Measurements from ENCODE around the gene ICOS. TPM values are rescaled to one million over a fixed set of nuclear protein-coding genes. Genes with fewer than 3 reads are reported as not detected.

ICOS gene
- polyA plus RNA-seq, 1 donor from 2014 or later = not detected

DNA sequence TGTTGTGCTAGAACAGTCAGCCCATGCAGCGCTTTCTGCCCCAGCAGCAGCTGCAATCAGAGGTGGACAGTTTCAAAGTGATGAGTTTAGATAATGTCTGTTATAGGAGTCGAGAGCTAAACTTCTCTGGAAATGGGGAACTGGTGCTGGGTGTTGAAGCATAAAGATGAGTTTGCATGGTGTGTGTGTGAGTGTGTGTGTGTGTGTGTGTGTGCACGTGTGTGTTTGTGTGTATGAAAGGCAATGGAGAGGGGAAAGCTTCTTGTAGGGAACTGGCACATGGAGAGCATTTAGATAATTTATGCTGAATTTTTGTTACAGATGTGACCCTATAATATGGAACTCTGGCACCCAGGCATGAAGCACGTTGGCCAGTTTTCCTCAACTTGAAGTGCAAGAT is 22.7 kb downstream of the ICOS start:
- Histone ChIP-seq H2AFZ (ENCODE audit: low read depth, low read length) (no peak overlapping the region), H3K27ac (ENCODE audit: low read length) (no peak overlapping the region), H4K20me1 (ENCODE audit: insufficient read depth) (no peaks in the 10 kb centered on the region), H3K27me3 (ENCODE audit: insufficient read depth, low read depth, low read length) (no peaks in the 10 kb centered on the region), H3K4me3 (ENCODE audit: low read length) (no peak overlapping the region), H3K4me2 (ENCODE audit: low read length) (no peak overlapping the region), H3K36me3 (ENCODE audit: insufficient read depth, low read length) (no peaks in the 10 kb centered on the region), H3K9me2 (ENCODE audit: insufficient read depth, low read length) (no peaks in the 10 kb centered on the region), H3K9ac (ENCODE audit: low read length) (no peak overlapping the region), H3K79me2 (replicated peaks; ENCODE audit: insufficient read depth, low read length) (no peaks in the 10 kb centered on the region), H3K9me3 (ENCODE audit: low read length) (no peaks in the 10 kb centered on the region), H3F3A (ENCODE audit: insufficient read depth, low read length, poor library complexity, severe bottlenecking) (no peaks in the 10 kb centered on the region)
- TF ChIP-seq, protein P1, sequence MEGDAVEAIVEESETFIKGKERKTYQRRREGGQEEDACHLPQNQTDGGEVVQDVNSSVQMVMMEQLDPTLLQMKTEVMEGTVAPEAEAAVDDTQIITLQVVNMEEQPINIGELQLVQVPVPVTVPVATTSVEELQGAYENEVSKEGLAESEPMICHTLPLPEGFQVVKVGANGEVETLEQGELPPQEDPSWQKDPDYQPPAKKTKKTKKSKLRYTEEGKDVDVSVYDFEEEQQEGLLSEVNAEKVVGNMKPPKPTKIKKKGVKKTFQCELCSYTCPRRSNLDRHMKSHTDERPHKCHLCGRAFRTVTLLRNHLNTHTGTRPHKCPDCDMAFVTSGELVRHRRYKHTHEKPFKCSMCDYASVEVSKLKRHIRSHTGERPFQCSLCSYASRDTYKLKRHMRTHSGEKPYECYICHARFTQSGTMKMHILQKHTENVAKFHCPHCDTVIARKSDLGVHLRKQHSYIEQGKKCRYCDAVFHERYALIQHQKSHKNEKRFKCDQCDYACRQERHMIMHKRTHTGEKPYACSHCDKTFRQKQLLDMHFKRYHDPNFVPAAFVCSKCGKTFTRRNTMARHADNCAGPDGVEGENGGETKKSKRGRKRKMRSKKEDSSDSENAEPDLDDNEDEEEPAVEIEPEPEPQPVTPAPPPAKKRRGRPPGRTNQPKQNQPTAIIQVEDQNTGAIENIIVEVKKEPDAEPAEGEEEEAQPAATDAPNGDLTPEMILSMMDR (IDR thresholded peaks at IDR 0.05; ENCODE audit: poor library complexity, severe bottlenecking) = no peak
- TF ChIP-seq, protein P2, sequence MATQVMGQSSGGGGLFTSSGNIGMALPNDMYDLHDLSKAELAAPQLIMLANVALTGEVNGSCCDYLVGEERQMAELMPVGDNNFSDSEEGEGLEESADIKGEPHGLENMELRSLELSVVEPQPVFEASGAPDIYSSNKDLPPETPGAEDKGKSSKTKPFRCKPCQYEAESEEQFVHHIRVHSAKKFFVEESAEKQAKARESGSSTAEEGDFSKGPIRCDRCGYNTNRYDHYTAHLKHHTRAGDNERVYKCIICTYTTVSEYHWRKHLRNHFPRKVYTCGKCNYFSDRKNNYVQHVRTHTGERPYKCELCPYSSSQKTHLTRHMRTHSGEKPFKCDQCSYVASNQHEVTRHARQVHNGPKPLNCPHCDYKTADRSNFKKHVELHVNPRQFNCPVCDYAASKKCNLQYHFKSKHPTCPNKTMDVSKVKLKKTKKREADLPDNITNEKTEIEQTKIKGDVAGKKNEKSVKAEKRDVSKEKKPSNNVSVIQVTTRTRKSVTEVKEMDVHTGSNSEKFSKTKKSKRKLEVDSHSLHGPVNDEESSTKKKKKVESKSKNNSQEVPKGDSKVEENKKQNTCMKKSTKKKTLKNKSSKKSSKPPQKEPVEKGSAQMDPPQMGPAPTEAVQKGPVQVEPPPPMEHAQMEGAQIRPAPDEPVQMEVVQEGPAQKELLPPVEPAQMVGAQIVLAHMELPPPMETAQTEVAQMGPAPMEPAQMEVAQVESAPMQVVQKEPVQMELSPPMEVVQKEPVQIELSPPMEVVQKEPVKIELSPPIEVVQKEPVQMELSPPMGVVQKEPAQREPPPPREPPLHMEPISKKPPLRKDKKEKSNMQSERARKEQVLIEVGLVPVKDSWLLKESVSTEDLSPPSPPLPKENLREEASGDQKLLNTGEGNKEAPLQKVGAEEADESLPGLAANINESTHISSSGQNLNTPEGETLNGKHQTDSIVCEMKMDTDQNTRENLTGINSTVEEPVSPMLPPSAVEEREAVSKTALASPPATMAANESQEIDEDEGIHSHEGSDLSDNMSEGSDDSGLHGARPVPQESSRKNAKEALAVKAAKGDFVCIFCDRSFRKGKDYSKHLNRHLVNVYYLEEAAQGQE (IDR thresholded peaks at IDR 0.05; ENCODE audit: borderline replicate concordance) = no peak
- no peak for TF ChIP-seq MXI1 (conservative IDR thresholded peaks at IDR 0.05; ENCODE audit: poor library complexity, severe bottlenecking)
- TF ChIP-seq SMC3 (conservative IDR thresholded peaks at IDR 0.05; ENCODE audit: poor library complexity) = no peak
- no peak for TF ChIP-seq EP300 (conservative IDR thresholded peaks at IDR 0.05; ENCODE audit: poor library complexity, severe bottlenecking)
- TF ChIP-seq TAF1 (IDR thresholded peaks at IDR 0.05; ENCODE audit: low read depth) = no peak
- TF ChIP-seq RAD21 (conservative IDR thresholded peaks at IDR 0.05) = no peak
- TF ChIP-seq EZH2 (IDR thresholded peaks at IDR 0.05; ENCODE audit: borderline replicate concordance, insufficient read depth, low read length, poor library complexity, severe bottlenecking) = no peak
- no peak for TF ChIP-seq POLR2AphosphoS5 (IDR thresholded peaks at IDR 0.05)

DNA sequence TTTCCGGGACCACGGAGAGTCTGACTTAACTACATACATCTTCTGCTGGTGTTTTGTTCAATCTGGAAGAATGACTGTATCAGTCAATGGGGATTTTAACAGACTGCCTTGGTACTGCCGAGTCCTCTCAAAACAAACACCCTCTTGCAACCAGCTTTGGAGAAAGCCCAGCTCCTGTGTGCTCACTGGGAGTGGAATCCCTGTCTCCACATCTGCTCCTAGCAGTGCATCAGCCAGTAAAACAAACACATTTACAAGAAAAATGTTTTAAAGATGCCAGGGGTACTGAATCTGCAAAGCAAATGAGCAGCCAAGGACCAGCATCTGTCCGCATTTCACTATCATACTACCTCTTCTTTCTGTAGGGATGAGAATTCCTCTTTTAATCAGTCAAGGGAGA is 23.1 kb downstream of the ICOS start:
- H2AFZ ChIP-seq (ENCODE audit: low read depth, low read length) = no peak overlapping the region
- no peaks in the 10 kb centered on the region for H3K36me3 ChIP-seq (ENCODE audit: insufficient read depth, low read length)
- no peak overlapping the region for H3K27ac ChIP-seq (ENCODE audit: low read length)
- H3K79me2 ChIP-seq (replicated peaks; ENCODE audit: insufficient read depth, low read length) = no peaks in the 10 kb centered on the region
- no peaks in the 10 kb centered on the region for H4K20me1 ChIP-seq (ENCODE audit: insufficient read depth)
- H3F3A ChIP-seq (ENCODE audit: insufficient read depth, low read length, poor library complexity, severe bottlenecking) = no peaks in the 10 kb centered on the region
- no peak overlapping the region for H3K4me2 ChIP-seq (ENCODE audit: low read length)
- no peaks in the 10 kb centered on the region for H3K27me3 ChIP-seq (ENCODE audit: insufficient read depth, low read depth, low read length)
- no peak overlapping the region for H3K4me3 ChIP-seq (ENCODE audit: low read length)
- no peak for TF ChIP-seq EZH2 (IDR thresholded peaks at IDR 0.05; ENCODE audit: borderline replicate concordance, insufficient read depth, low read length, poor library complexity, severe bottlenecking)
- TF ChIP-seq RAD21 (conservative IDR thresholded peaks at IDR 0.05) = no peak
- H3K9me3 ChIP-seq (ENCODE audit: low read length) = no peaks in the 10 kb centered on the region
- H3K9ac ChIP-seq (ENCODE audit: low read length) = no peak overlapping the region
- no peaks in the 10 kb centered on the region for H3K9me2 ChIP-seq (ENCODE audit: insufficient read depth, low read length)

DNA sequence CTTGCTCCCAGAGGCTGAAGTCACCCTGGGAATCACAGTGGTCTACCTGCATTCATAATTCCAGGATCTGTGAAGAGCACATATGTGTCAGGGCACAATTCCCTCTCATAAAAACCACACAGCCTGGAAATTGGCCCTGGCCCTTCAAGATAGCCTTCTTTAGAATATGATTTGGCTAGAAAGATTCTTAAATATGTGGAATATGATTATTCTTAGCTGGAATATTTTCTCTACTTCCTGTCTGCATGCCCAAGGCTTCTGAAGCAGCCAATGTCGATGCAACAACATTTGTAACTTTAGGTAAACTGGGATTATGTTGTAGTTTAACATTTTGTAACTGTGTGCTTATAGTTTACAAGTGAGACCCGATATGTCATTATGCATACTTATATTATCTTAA is 24.2 kb downstream of the ICOS start:
- Histone ChIP-seq H3K4me3 (ENCODE audit: low read length) (no peak overlapping the region), H3K27ac (ENCODE audit: low read length) (no peak overlapping the region), H4K20me1 (ENCODE audit: insufficient read depth) (no peaks in the 10 kb centered on the region), H2AFZ (ENCODE audit: low read depth, low read length) (no peak overlapping the region), H3K9ac (ENCODE audit: low read length) (no peak overlapping the region), H3K79me2 (replicated peaks; ENCODE audit: insufficient read depth, low read length) (no peaks in the 10 kb centered on the region), H3K4me2 (ENCODE audit: low read length) (no peak overlapping the region), H3K9me3 (ENCODE audit: low read length) (no peaks in the 10 kb centered on the region), H3K36me3 (ENCODE audit: insufficient read depth, low read length) (no peaks in the 10 kb centered on the region), H3K27me3 (ENCODE audit: insufficient read depth, low read depth, low read length) (no peaks in the 10 kb centered on the region), H3F3A (ENCODE audit: insufficient read depth, low read length, poor library complexity, severe bottlenecking) (no peaks in the 10 kb centered on the region), H3K9me2 (ENCODE audit: insufficient read depth, low read length) (no peaks in the 10 kb centered on the region)
- TF ChIP-seq, protein P2 (IDR thresholded peaks at IDR 0.05; ENCODE audit: borderline replicate concordance) = no peak
- no peak for TF ChIP-seq MXI1 (conservative IDR thresholded peaks at IDR 0.05; ENCODE audit: poor library complexity, severe bottlenecking)
- TF ChIP-seq, protein P1 (IDR thresholded peaks at IDR 0.05; ENCODE audit: poor library complexity, severe bottlenecking) = no peak
